Endodermal cell (in vitro differentiated cells): ENCODE measurements around the gene TFR2. TPM values are rescaled to one million over a fixed set of nuclear protein-coding genes. Genes with fewer than 3 reads are reported as not detected.

ENCODE experiments used
- DNase-seq: peaks from one replicate; pipeline ENCODE4 v3.0.0-alpha.2; 2017
- H3K27ac ChIP-seq: 2 replicates; pipeline ENCODE4 v1.5.1; 2013; ENCODE audit warnings: mild to moderate bottlenecking, low read depth, low read length, moderate library complexity
- H3K27me3 ChIP-seq: 2 replicates; pipeline ENCODE4 v1.6.1; 2013; ENCODE audit warnings: mild to moderate bottlenecking, low read length, moderate library complexity; ENCODE audit not compliant: insufficient read depth, control insufficient read depth, poor library complexity, severe bottlenecking
- H3K36me3 ChIP-seq: 2 replicates; pipeline ENCODE4 v1.7.0; 2013; ENCODE audit warnings: mild to moderate bottlenecking, low read length, moderate library complexity; ENCODE audit not compliant: control insufficient read depth, insufficient read depth
- H3K4me1 ChIP-seq: one replicate; pipeline ENCODE4 v1.7.0; 2013; ENCODE audit warnings: low read length; ENCODE audit not compliant: control insufficient read depth, insufficient read depth
- H3K4me3 ChIP-seq: 2 replicates; pipeline ENCODE4 v1.5.1; 2013; ENCODE audit warnings: mild to moderate bottlenecking, low read length, moderate library complexity
- H3K9ac ChIP-seq: 2 replicates; pipeline ENCODE4 v1.6.1; 2013; ENCODE audit warnings: mild to moderate bottlenecking, low read length, moderate library complexity; ENCODE audit not compliant: poor library complexity, severe bottlenecking; ENCODE audit errors: extremely low read depth
- H3K9me3 ChIP-seq: 2 replicates; pipeline ENCODE4 v1.6.1; 2013; ENCODE audit warnings: mild to moderate bottlenecking, low read length, moderate library complexity; ENCODE audit not compliant: control insufficient read depth
- H3K27ac Mint-ChIP-seq: 2 replicates; pipeline ENCODE4 v1.8.0; 2020; ENCODE audit warnings: mixed read lengths
- H3K27me3 Mint-ChIP-seq: 2 replicates; pipeline ENCODE4 v1.8.0; 2021; ENCODE audit warnings: mild to moderate bottlenecking, mixed read lengths; ENCODE audit not compliant: insufficient read depth
- H3K36me3 Mint-ChIP-seq: 2 replicates; pipeline ENCODE4 v1.8.0; 2020; ENCODE audit warnings: low read depth, mixed read lengths
- H3K4me1 Mint-ChIP-seq: 2 replicates; pipeline ENCODE4 v1.8.0; 2020; ENCODE audit warnings: mixed read lengths
- H3K4me3 Mint-ChIP-seq: 2 replicates; pipeline ENCODE4 v1.8.0; 2020; ENCODE audit warnings: mild to moderate bottlenecking, moderate library complexity, mixed read lengths
- H3K9me3 Mint-ChIP-seq: 2 replicates; pipeline ENCODE4 v1.8.0; 2020; ENCODE audit warnings: mild to moderate bottlenecking, mixed read lengths
- WGBS, 2 experiments: methylation state at CpG; one replicate each; pipeline versions ENCODE4 v1.1.5 to v1.1.7; 2013; ENCODE audit warnings: missing lambda C conversion rate in 2 of 2, mixed read lengths in 1 of 2; ENCODE audit not compliant: insufficient coverage in 1 of 2, insufficient read length in 1 of 2; 5-methylcytosine and 5-hydroxymethylcytosine counted together
- total RNA-seq, 2 donors: library from RNA; stranded (reverse); fragmentation: NEBNext Ultra II Directional in 1 of 2; extraction: Animal tissue kit (Norgen Biotek cat#: 25700) in 1 of 2; gene quantifications; 2 replicates in 1 of 2; 3 replicates in 1 of 2; pipeline ENCODE4 v1.2.1, GENCODE V29; 2021
- TF ChIP-seq, protein P1 (sequence below): fragments of 200-600 bp; sonication (generic); conservative IDR thresholded peaks from 2 replicates; pipeline ENCODE4 v1.5.0; 2021; ENCODE audit warnings: antibody characterized with exemption, mild to moderate bottlenecking

Gene TFR2
- total RNA-seq, 2 donors from 2014 or later = 1.4 to 2.1 TPM

DNA sequence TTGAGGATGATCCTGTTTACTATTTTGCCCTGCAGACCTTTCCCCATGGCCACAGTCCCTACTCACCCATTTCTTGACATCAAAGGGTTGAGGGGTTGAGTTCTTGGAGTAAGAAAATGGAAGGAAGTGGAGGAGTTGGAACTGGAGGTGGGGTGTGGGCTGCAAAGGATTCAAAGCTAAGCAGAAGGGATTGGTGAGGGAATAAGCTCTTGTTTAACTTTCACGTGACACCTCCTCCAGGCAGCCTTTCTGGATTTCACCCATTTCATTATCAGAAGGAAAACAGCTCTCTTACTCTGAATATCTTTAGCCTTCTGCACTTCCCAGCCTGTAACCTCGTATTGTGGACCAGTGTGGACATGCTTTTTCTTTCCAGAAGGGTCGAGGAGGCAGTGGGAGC, 15.3 kb downstream of the TFR2 start:
- no peak for DNase-seq
- Histone ChIP-seq H3K9ac (no peak overlapping the region), H3K9me3 (no peaks in the 10 kb centered on the region), H3K36me3 (no peaks in the 10 kb centered on the region), H3K4me3 (no peak overlapping the region), H3K27me3 (peaks cover 11% of the 10 kb centered on the region), H3K4me1 (no peaks in the 10 kb centered on the region), H3K27ac (no peak overlapping the region)
- Mint-ChIP-seq H3K9me3 (no peaks in the 10 kb centered on the region), H3K4me1 (no peaks in the 10 kb centered on the region), H3K36me3 (no peaks in the 10 kb centered on the region), H3K27me3 (peaks cover 32% of the 10 kb centered on the region), H3K27ac (no peak overlapping the region), H3K4me3 (peak overlapping the region; percentile 31)
- 21 to 67% methylated on average over 1 to 3 of the region's 3 CpGs for WGBS, 2 experiments
- TF ChIP-seq, protein P1, sequence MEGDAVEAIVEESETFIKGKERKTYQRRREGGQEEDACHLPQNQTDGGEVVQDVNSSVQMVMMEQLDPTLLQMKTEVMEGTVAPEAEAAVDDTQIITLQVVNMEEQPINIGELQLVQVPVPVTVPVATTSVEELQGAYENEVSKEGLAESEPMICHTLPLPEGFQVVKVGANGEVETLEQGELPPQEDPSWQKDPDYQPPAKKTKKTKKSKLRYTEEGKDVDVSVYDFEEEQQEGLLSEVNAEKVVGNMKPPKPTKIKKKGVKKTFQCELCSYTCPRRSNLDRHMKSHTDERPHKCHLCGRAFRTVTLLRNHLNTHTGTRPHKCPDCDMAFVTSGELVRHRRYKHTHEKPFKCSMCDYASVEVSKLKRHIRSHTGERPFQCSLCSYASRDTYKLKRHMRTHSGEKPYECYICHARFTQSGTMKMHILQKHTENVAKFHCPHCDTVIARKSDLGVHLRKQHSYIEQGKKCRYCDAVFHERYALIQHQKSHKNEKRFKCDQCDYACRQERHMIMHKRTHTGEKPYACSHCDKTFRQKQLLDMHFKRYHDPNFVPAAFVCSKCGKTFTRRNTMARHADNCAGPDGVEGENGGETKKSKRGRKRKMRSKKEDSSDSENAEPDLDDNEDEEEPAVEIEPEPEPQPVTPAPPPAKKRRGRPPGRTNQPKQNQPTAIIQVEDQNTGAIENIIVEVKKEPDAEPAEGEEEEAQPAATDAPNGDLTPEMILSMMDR = no peak

DNA sequence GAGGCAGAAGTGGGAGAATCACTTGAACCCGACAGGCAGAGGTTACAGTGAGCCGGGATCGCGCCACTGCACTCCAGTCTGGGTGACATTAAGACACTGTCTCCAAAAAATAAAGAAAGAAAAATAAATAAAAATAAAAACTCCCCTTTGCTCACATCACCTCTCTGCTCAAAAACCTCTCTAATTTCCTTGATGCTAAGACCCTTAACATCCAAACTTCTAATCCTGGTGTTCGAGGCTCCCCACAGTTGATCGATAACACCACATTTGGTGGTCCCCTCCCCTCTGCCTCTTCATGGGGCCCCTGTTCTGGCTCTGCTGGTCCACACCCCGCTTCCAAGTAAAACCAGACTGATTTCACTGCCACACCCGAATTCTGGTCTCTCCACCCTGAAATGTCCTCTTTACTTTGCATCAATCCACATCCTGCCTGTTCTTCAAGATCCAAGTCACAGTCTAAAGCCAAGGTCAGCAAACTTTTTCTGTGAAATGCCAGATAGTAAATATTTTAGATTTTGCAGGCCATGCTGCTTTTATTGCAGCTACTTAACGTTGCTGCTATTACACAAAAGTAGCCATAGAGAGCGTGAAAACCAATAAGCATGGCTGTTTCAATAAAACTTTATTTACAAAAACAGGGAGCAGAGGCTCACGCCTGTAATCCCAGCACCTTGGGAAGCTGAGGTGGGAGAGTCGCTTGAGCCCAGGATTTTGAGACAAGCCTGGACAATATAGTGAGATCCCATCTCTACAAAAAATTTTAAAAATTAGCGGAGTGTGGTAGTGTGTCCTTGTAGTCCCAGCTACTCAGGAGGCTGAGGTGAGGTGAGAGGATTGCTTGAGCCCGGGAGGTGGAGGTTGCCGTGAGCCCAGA, 17.2 kb downstream of the TFR2 start:
- Mint-ChIP-seq H3K9me3 (no peaks in the 10 kb centered on the region), H3K36me3 (no peaks in the 10 kb centered on the region), H3K27me3 (peaks cover 29% of the 10 kb centered on the region), H3K4me1 (no peaks in the 10 kb centered on the region), H3K4me3 (no peak overlapping the region), H3K27ac (no peak overlapping the region)
- DNase-seq = no peak
- H3K4me1 ChIP-seq = no peaks in the 10 kb centered on the region
- H3K27ac ChIP-seq = no peak overlapping the region
- H3K9me3 ChIP-seq = no peaks in the 10 kb centered on the region
- no peaks in the 10 kb centered on the region for H3K36me3 ChIP-seq
- H3K4me3 ChIP-seq = no peak overlapping the region
- peaks cover 11% of the 10 kb centered on the region for H3K27me3 ChIP-seq
- no peak overlapping the region for H3K9ac ChIP-seq
- TF ChIP-seq, protein P1 = no peak
- 86 to 89% methylated on average over 11 to 15 of the region's 15 CpGs for WGBS, 2 experiments

DNA sequence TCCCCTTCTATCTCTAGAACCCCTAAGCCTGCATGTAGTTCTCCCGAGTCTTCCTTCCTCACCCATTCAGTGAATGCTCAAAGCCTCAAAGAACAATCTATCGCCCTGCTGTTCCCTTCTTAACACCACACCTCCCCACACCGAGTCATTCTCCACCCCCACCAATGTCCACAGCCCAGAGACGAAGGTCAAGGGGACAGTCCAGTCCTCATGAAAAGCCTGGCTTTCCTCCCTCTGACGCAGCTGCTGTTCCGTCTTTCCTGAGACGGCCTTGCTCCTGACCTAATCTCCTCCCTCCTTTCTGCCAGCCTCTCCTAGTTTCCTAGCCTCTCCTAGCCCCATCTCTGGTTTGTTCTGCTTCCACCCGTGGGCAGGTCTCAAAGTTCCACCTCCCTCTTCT, 19.8 kb downstream of the TFR2 start:
- Mint-ChIP-seq H3K27me3 (peaks cover 16% of the 10 kb centered on the region), H3K9me3 (no peaks in the 10 kb centered on the region)

More for the DNA sequence above, 19.8 kb downstream of the TFR2 start:
- H3K9ac ChIP-seq = no peak overlapping the region
- H3K27ac ChIP-seq = no peak overlapping the region
- no peak overlapping the region for H3K4me3 ChIP-seq
- H3K4me1 ChIP-seq = no peaks in the 10 kb centered on the region
- Mint-ChIP-seq H3K4me3 (no peak overlapping the region), H3K36me3 (no peaks in the 10 kb centered on the region), H3K27ac (no peak overlapping the region), H3K4me1 (no peaks in the 10 kb centered on the region)
- peaks cover 11% of the 10 kb centered on the region for H3K27me3 ChIP-seq
- no peaks in the 10 kb centered on the region for H3K36me3 ChIP-seq
- TF ChIP-seq, protein P1 = no peak
- DNase-seq = no peak
- no peaks in the 10 kb centered on the region for H3K9me3 ChIP-seq
- 83 to 86% methylated on average over 7 to 8 of the region's 8 CpGs for WGBS, 2 experiments
